H1 (cell line): ENCODE data around the gene SRF. TPM values are rescaled to one million over a fixed set of nuclear protein-coding genes. Genes with fewer than 3 reads are reported as not detected.

Experiments used
- CTCF ChIA-PET: fragments of 300-600 bp; sonication (Branson Sonifier 250); formaldehyde crosslinking; loops from one replicate; lab custom pipeline; 2021; ENCODE audit not compliant: partially characterized antibody; lab: Charles Lee
- POLR2A ChIA-PET: fragments of 300-600 bp; sonication (Branson Sonifier 250); formaldehyde crosslinking; loops from one replicate; lab custom pipeline; 2021; ENCODE audit warnings: inconsistent platforms; ENCODE audit not compliant: partially characterized antibody; lab: Charles Lee
- DNase-seq, 2 experiments: peaks; one replicate each; pipeline versions ENCODE4 v3.0.0 to v3.0.0-alpha.2; 2010 to 2022; ENCODE audit warnings: low spot score in 2 of 2, low read depth in 1 of 2, mixed read lengths in 1 of 2
- FAIRE-seq: peaks from 2 replicates; lab custom pipeline; 2011; peaks lifted over from hg19 to GRCh38; lab: Jason Lieb, UNC
- H2AFZ ChIP-seq: 2 replicates; pipeline ENCODE4 v1.8.1; 2012; ENCODE audit warnings: low read length, inconsistent platforms
- H2AK5ac ChIP-seq: 2 replicates; pipeline ENCODE4 v1.6.1; 2013; ENCODE audit warnings: low read depth, low read length
- H2BK120ac ChIP-seq: replicated peaks from 2 replicates; pipeline ENCODE3; 2013; ENCODE audit warnings: low read depth, low read length, inconsistent platforms
- H2BK12ac ChIP-seq: 2 replicates; pipeline ENCODE4 v1.6.1; 2013; ENCODE audit warnings: low read depth, low read length
- H2BK15ac ChIP-seq: 2 replicates; pipeline ENCODE4 v1.6.1; 2013; ENCODE audit warnings: low read length
- H2BK20ac ChIP-seq: 2 replicates; pipeline ENCODE4 v1.6.1; 2013; ENCODE audit warnings: low read length
- H2BK5ac ChIP-seq: 2 replicates; pipeline ENCODE4 v1.6.1; 2013; ENCODE audit warnings: low read depth, low read length
- H3K14ac ChIP-seq: 2 replicates; pipeline ENCODE4 v1.6.1; 2013; ENCODE audit warnings: inconsistent platforms; ENCODE audit not compliant: insufficient read length
- H3K18ac ChIP-seq: 2 replicates; pipeline ENCODE4 v1.6.1; 2013; ENCODE audit warnings: low read length; ENCODE audit errors: extremely low read depth
- H3K23ac ChIP-seq: 2 replicates; pipeline ENCODE4 v1.6.1; 2013; ENCODE audit warnings: inconsistent platforms; ENCODE audit not compliant: insufficient read length
- H3K23me2 ChIP-seq: 2 replicates; pipeline ENCODE4 v1.6.1; 2013; ENCODE audit warnings: low read depth, low read length
- H3K27ac ChIP-seq: 2 replicates; pipeline ENCODE4 v1.6.1; 2011; ENCODE audit warnings: low read depth, low read length, inconsistent platforms
- H3K27me3 ChIP-seq, 4 experiments: replicated peaks in 1 of 4; 1 replicate in 1 of 4; 2 replicates in 3 of 4; pipeline versions ENCODE4 v1.6.1 to v1.8.1; 2011 to 2013; ENCODE audit warnings: low read length in 3 of 4, mild to moderate bottlenecking in 3 of 4, inconsistent platforms in 2 of 4, mixed read lengths in 2 of 4, moderate library complexity in 1 of 4; ENCODE audit not compliant: control insufficient read depth in 3 of 4, insufficient read depth in 3 of 4; ENCODE audit errors: extremely low read depth in 1 of 4
- H3K36me3 ChIP-seq, 4 experiments: 2 replicates each; pipeline versions ENCODE4 v1.6.1 to v1.8.1; 2011 to 2013; ENCODE audit warnings: mild to moderate bottlenecking in 4 of 4, low read length in 3 of 4, moderate library complexity in 2 of 4, control low read depth in 1 of 4, inconsistent platforms in 1 of 4; ENCODE audit not compliant: insufficient read depth in 4 of 4, control insufficient read depth in 2 of 4
- H3K4ac ChIP-seq: replicated peaks from 2 replicates; pipeline ENCODE3; 2013; ENCODE audit warnings: low read length, low read depth, mixed read lengths, inconsistent platforms; ENCODE audit not compliant: insufficient read length
- H3K4me1 ChIP-seq, 4 experiments: replicated peaks in 1 of 4; 1 replicate in 1 of 4; 2 replicates in 3 of 4; pipeline versions ENCODE4 v1.6.1 to v1.8.1; 2011 to 2013; ENCODE audit warnings: low read length in 3 of 4, inconsistent platforms in 2 of 4, mixed read lengths in 1 of 4; ENCODE audit not compliant: insufficient read depth in 4 of 4, control insufficient read depth in 3 of 4
- H3K4me2 ChIP-seq, 2 experiments: 2 replicates each; pipeline versions ENCODE4 v1.6.1 to v1.8.1; 2011 to 2013; ENCODE audit warnings: low read depth in 2 of 2, low read length in 2 of 2, control low read depth in 1 of 2, inconsistent platforms in 1 of 2, mild to moderate bottlenecking in 1 of 2; ENCODE audit not compliant: insufficient read depth in 1 of 2
- H3K4me3 ChIP-seq, 4 experiments: fragments of 200-600, 300-600 bp in 1 of 4; sonication (generic), shearing (Covaris generic), sonication (Bioruptor Twin) in 1 of 4; 2 replicates each; pipeline versions ENCODE4 v1.5.1 to v1.8.1; 2011 to 2016; ENCODE audit warnings: low read length in 4 of 4, low read depth in 3 of 4, control low read depth in 2 of 4, inconsistent platforms in 2 of 4, mild to moderate bottlenecking in 2 of 4, mixed read lengths in 1 of 4, moderate library complexity in 1 of 4; ENCODE audit not compliant: insufficient read depth in 2 of 4; ENCODE audit errors: extremely low read depth in 1 of 4
- H3K56ac ChIP-seq: replicated peaks from 2 replicates; pipeline ENCODE3; 2013; ENCODE audit warnings: low read depth, mild to moderate bottlenecking, mixed read lengths, low read length, inconsistent platforms; ENCODE audit not compliant: insufficient read length
- H3K79me1 ChIP-seq: 2 replicates; pipeline ENCODE4 v1.6.1; 2013; ENCODE audit warnings: low read depth, low read length, control low read depth
- H3K79me2 ChIP-seq, 2 experiments: 2 replicates each; pipeline versions ENCODE4 v1.6.1 to v1.8.1; 2012 to 2013; ENCODE audit warnings: low read length in 2 of 2, mild to moderate bottlenecking in 2 of 2, inconsistent platforms in 1 of 2; ENCODE audit not compliant: insufficient read depth in 2 of 2, control insufficient read depth in 1 of 2
- H3K9ac ChIP-seq, 4 experiments: replicated peaks in 1 of 4; 1 replicate in 1 of 4; 2 replicates in 3 of 4; pipeline versions ENCODE4 v1.6.1 to v1.8.1; 2011 to 2013; ENCODE audit warnings: low read depth in 3 of 4, low read length in 3 of 4, control low read depth in 2 of 4, mild to moderate bottlenecking in 2 of 4, moderate library complexity in 2 of 4, inconsistent platforms in 1 of 4; ENCODE audit errors: extremely low read depth in 1 of 4
- H3K9me3 ChIP-seq, 2 experiments: 2 replicates each; pipeline versions ENCODE4 v1.6.1 to v1.8.1; 2012 to 2013; ENCODE audit warnings: mild to moderate bottlenecking in 2 of 2, moderate library complexity in 2 of 2, control low read depth in 1 of 2, inconsistent platforms in 1 of 2, low read depth in 1 of 2, low read length in 1 of 2, mixed read lengths in 1 of 2; ENCODE audit not compliant: insufficient read depth in 2 of 2
- H4K20me1 ChIP-seq, 2 experiments: replicated peaks in 1 of 2; 2 replicates each; pipeline versions ENCODE3 to v1.8.1; 2011 to 2013; ENCODE audit warnings: inconsistent platforms in 2 of 2, low read length in 2 of 2, mild to moderate bottlenecking in 1 of 2; ENCODE audit not compliant: insufficient read depth in 2 of 2, control insufficient read depth in 1 of 2
- H4K5ac ChIP-seq: 2 replicates; pipeline ENCODE4 v1.6.1; 2013; ENCODE audit warnings: low read length, low read depth, mixed read lengths, inconsistent platforms; ENCODE audit not compliant: insufficient read length
- H4K8ac ChIP-seq: 2 replicates; pipeline ENCODE4 v1.8.0; 2013; ENCODE audit warnings: mild to moderate bottlenecking, moderate library complexity, low read length, inconsistent platforms; ENCODE audit not compliant: insufficient read depth; ENCODE audit errors: extremely low read depth
- H4K91ac ChIP-seq: replicated peaks from 2 replicates; pipeline ENCODE3; 2013; ENCODE audit warnings: low read length, mixed read lengths, inconsistent platforms; ENCODE audit not compliant: insufficient read length
- ASH2L ChIP-seq: fragments of 200-600, 300-600 bp; sonication (generic); IDR thresholded peaks from one replicate; pipeline ENCODE4 v1.7.1; 2017; ENCODE audit warnings: low read length
- CBX5 ChIP-seq: fragments of 300-800, 300-1000 bp; sonication (generic); IDR thresholded peaks from 2 replicates; pipeline ENCODE4 v1.7.1; 2016; ENCODE audit warnings: antibody characterized with exemption, low read length, low read depth
- CREB1 ChIP-seq: IDR thresholded peaks from 2 replicates; pipeline ENCODE4 v1.6.1; 2012; ENCODE audit warnings: inconsistent platforms
- EP300 ChIP-seq, 2 experiments: IDR thresholded peaks; 1 replicate in 1 of 2; 2 replicates in 1 of 2; pipeline ENCODE4 v1.6.1; 2011 to 2012; ENCODE audit warnings: low read depth in 2 of 2, low read length in 2 of 2, mild to moderate bottlenecking in 2 of 2, borderline replicate concordance in 1 of 2, inconsistent platforms in 1 of 2, moderate library complexity in 1 of 2
- GTF2F1 ChIP-seq: IDR thresholded peaks from 2 replicates; pipeline ENCODE4 v1.6.1; 2012; ENCODE audit warnings: low read depth, low read length, improper control_type of control experiment, borderline replicate concordance
- HDAC6 ChIP-seq: IDR thresholded peaks from one replicate; pipeline ENCODE4 v1.7.1; 2012; ENCODE audit warnings: low read depth, mild to moderate bottlenecking, inconsistent platforms, low read length, moderate library complexity
- POLR2A ChIP-seq, 2 experiments: IDR thresholded peaks; 1 replicate in 1 of 2; 2 replicates in 1 of 2; pipeline ENCODE4 v1.6.1; 2011; ENCODE audit warnings: low read depth in 2 of 2, low read length in 2 of 2, mild to moderate bottlenecking in 2 of 2; ENCODE audit errors: control extremely low read depth in 1 of 2
- RBBP5 ChIP-seq: IDR thresholded peaks from 2 replicates; pipeline ENCODE4 v1.7.1; 2012; ENCODE audit warnings: low read depth, mild to moderate bottlenecking, inconsistent platforms, low read length, moderate library complexity, borderline replicate concordance
- SIN3A ChIP-seq, 2 experiments: IDR thresholded peaks in 1 of 2; conservative IDR thresholded peaks in 1 of 2; 2 replicates each; pipeline ENCODE4 v1.6.1; 2011 to 2012; ENCODE audit warnings: low read length in 2 of 2, improper control_type of control experiment in 1 of 2, low read depth in 1 of 2, mild to moderate bottlenecking in 1 of 2
- SIRT6 ChIP-seq: IDR thresholded peaks from one replicate; pipeline ENCODE4 v1.7.1; 2012; ENCODE audit warnings: low read length, inconsistent platforms
- SIX5 ChIP-seq: IDR thresholded peaks from 2 replicates; pipeline ENCODE4 v1.6.1; 2011; ENCODE audit warnings: mild to moderate bottlenecking, low read depth, low read length
- TCF12 ChIP-seq: IDR thresholded peaks from 2 replicates; pipeline ENCODE4 v1.6.1; 2011; ENCODE audit warnings: low read depth, mild to moderate bottlenecking, low read length
- YY1 ChIP-seq: IDR thresholded peaks from 2 replicates; pipeline ENCODE4 v1.6.1; 2011; ENCODE audit warnings: low read depth, mild to moderate bottlenecking, low read length
- WGBS, 2 experiments: shearing (Covaris generic) in 1 of 2; methylation state at CpG; one replicate each; pipeline versions ENCODE4 v1.1.6 to v1.1.7; 2013 to 2015; ENCODE audit warnings: low lambda C conversion rate in 2 of 2, mixed read lengths in 2 of 2, inconsistent platforms in 1 of 2, low coverage in 1 of 2, missing lambda C conversion rate in 1 of 2; ENCODE audit not compliant: insufficient replicate concordance in 2 of 2, insufficient coverage in 1 of 2, insufficient read length in 1 of 2; ENCODE audit errors: extremely low coverage in 1 of 2, missing lambda C conversion rate in 1 of 2; 5-methylcytosine and 5-hydroxymethylcytosine counted together
- polyA plus RNA-seq, 7 experiments: library from polyadenylated mRNA; depleted of rRNA in 3 of 7; stranded (reverse) in 5 of 7; unstranded in 2 of 7; fragments of >200 nt in 5 of 7; fragments of 200-250 nt in 2 of 7; gene quantifications; 1 replicate in 5 of 7; 2 replicates in 1 of 7; 4 replicates in 1 of 7; pipeline versions ENCODE4 v1.2.1 to v1.2.3, GENCODE V29; 2011 to 2013; ENCODE audit warnings: missing spikeins in 2 of 7, mixed read lengths in 2 of 7
- total RNA-seq: library from RNA; stranded (reverse); fragmentation: NEBNext Ultra II Directional; extraction: Animal tissue kit (Norgen Biotek cat#: 25700); gene quantifications from 2 replicates; pipeline ENCODE4 v1.2.1, GENCODE V29; 2021
- TF ChIP-seq, protein P1 (sequence below): IDR thresholded peaks from 2 replicates; pipeline ENCODE4 v1.6.1; 2011; ENCODE audit warnings: low read depth, mild to moderate bottlenecking, low read length; ENCODE audit not compliant: insufficient read depth

Gene SRF
- total and polyA plus RNA-seq, 2 of the 8 experiments (the other 6 are each of a cell fraction or from before 2014, with no cell fraction given): 49.0 to 69.5 TPM

DNA sequence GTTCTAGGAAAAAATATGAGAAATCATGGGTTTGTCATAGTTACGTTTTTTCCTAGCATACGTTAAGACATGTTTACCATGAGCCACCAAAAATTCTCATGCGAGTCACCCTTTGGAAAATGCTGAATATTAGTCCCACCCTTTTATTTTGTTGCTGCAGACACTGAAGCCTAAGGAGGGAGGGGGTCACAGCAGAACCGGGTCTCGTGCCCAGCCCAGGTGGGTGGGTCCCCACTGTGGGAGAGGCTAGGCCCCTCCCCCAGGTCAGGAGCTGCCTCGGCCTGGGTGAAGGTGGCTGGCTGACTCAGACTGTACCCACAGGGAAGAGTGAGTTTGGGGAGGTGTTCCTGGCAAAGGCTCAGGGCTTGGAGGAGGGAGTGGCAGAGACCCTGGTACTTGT, 26.2 kb upstream of the SRF start:
- Histone ChIP-seq H3K36me3 (peaks cover 6 to 15% (median 6%) of the 10 kb centered on the region in 4 experiments; a peak in 5 of 8 replicates), H3K27ac (no peak overlapping the region), H2BK120ac (no peak overlapping the region), H2AK5ac (no peak overlapping the region), H2AFZ (no peak overlapping the region), H3K4me3 (no peak overlapping the region), H3K4ac (no peak overlapping the region), H3K79me2 (no peaks in the 10 kb centered on the region), H4K91ac (no peak overlapping the region), H3K4me1 (peaks cover 0 to 6% (median 3%) of the 10 kb centered on the region in 4 experiments; a peak in 3 of 7 replicates), H3K23me2 (no peaks in the 10 kb centered on the region), H3K9ac (no peak overlapping the region), H3K4me2 (no peak overlapping the region), H4K5ac (no peak overlapping the region), H3K56ac (no peak overlapping the region), H3K79me1 (no peaks in the 10 kb centered on the region), H2BK5ac (0 out of 2 replicates have a peak overlapping the region, but pooled peaks have one; percentile 48), H3K23ac (no peak overlapping the region), H3K18ac (no peak overlapping the region), H2BK12ac (no peak overlapping the region), H3K27me3 (no peaks in the 10 kb centered on the region), H3K9me3 (no peaks in the 10 kb centered on the region), H4K20me1 (no peaks in the 10 kb centered on the region), H4K8ac (no peak overlapping the region), H2BK20ac (no peak overlapping the region), H3K14ac (no peak overlapping the region), H2BK15ac (no peak overlapping the region)
- ChIA-PET CTCF (interaction anchor here (1.0 to 4.3 kb wide), 9 partner anchors 12 to 244 kb away, joined by 3 to 40 read pairs (median 8); partner anchors contain the start of genes PTK7 and RRP36), POLR2A (interaction anchor here (0.6 to 3.6 kb wide), 5 partner anchors 23 to 814 kb away, joined by 3 to 30 read pairs (median 7); partner anchors contain the start of gene PTK7)
- no peak for DNase-seq
- WGBS, 2 experiments: 92% methylated on average over 6 of the region's 6 CpGs; no CpG with 5 or more reads in 1 of the 2 experiments
- FAIRE-seq: no peak
- TF ChIP-seq EP300 (IDR thresholded peaks at IDR 0.05; ENCODE audit: borderline replicate concordance in 1 of 2, low read depth in 2 of 2, low read length in 2 of 2) (no peak), SIRT6 (no peak), CBX5 (no peak), ASH2L (no peak), SIN3A (conservative IDR thresholded peaks at IDR 0.05 in 1 of 2, IDR thresholded peaks at IDR 0.05 in 1 of 2; ENCODE audit: low read depth in 1 of 2, low read length in 2 of 2) (no peak), POLR2A (IDR thresholded peaks at IDR 0.05; ENCODE audit: control extremely low read depth in 1 of 2, low read depth in 2 of 2, low read length in 2 of 2) (no peak), RBBP5 (no peak), YY1 (no peak), GTF2F1 (no peak), HDAC6 (no peak), TCF12 (no peak), CREB1 (no peak), SIX5 (no peak)
- TF ChIP-seq, protein P1, sequence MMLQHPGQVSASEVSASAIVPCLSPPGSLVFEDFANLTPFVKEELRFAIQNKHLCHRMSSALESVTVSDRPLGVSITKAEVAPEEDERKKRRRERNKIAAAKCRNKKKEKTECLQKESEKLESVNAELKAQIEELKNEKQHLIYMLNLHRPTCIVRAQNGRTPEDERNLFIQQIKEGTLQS: no peak
